GM23248 (cell line): ENCODE measurements around the gene NIT1.

Experiments used
- EZH2 ChIP-seq: fragments of 200-600 bp; sonication (generic); IDR thresholded peaks from 2 replicates; pipeline ENCODE4 v1.6.1; 2018; ENCODE audit warnings: antibody characterized with exemption, mild to moderate bottlenecking; ENCODE audit not compliant: insufficient read depth, poor library complexity, severe bottlenecking
- EZH2phosphoT487 ChIP-seq: fragments of 200-600 bp; sonication (generic); IDR thresholded peaks from 2 replicates; pipeline ENCODE4 v1.6.1; 2018; ENCODE audit warnings: antibody characterized with exemption, moderate library complexity, mild to moderate bottlenecking, low read depth; ENCODE audit not compliant: insufficient read depth

- no peak for TF ChIP-seq EZH2
- no peak for TF ChIP-seq EZH2phosphoT487
Measured at GRCh38 chr1:161162806-161163205, 44.9 kb downstream of the NIT1 start.
